Neural progenitor cell (in vitro differentiated cells): ENCODE results near the gene SEMA6B. TPM values are rescaled to one million over a fixed set of nuclear protein-coding genes. Genes with fewer than 3 reads are reported as not detected.
"Not testable (repeated sequence)": the region's sequence is repeated elsewhere in the genome, so short reads cannot be mapped to it uniquely, and the experiment has no call there.

Source experiments
- DNase-seq: peaks from one replicate; pipeline ENCODE4 v3.0.0-alpha.2; 2016; ENCODE audit warnings: low spot score
- H2AFZ ChIP-seq: fragments of 200-600 bp; sonication (generic); replicated peaks from 2 replicates; pipeline ENCODE4 v1.6.1; 2016; ENCODE audit warnings: antibody characterized with exemption
- H3F3A ChIP-seq: fragments of 200-600 bp; sonication (generic); 2 replicates; pipeline ENCODE4 v1.6.1; 2016; ENCODE audit warnings: antibody characterized with exemption, low read depth
- H3K27ac ChIP-seq: fragments of 200-600 bp; sonication (generic); 2 replicates; pipeline ENCODE4 v1.5.1; 2016; ENCODE audit warnings: mild to moderate bottlenecking
- H3K27me3 ChIP-seq: fragments of 200-600 bp; sonication (generic); 2 replicates; pipeline ENCODE4 v1.6.1; 2016; ENCODE audit warnings: mild to moderate bottlenecking, moderate library complexity
- H3K36me3 ChIP-seq: fragments of 200-600 bp; sonication (generic); 2 replicates; pipeline ENCODE4 v1.5.1; 2016
- H3K4me1 ChIP-seq: fragments of 200-600 bp; sonication (generic); 2 replicates; pipeline ENCODE4 v1.6.1; 2016; ENCODE audit warnings: mixed run types
- H3K4me2 ChIP-seq: fragments of 200-600 bp; sonication (generic); 2 replicates; pipeline ENCODE4 v1.6.1; 2016
- H3K4me3 ChIP-seq: fragments of 200-600 bp; sonication (generic); 2 replicates; pipeline ENCODE4 v1.5.1; 2016
- H3K79me2 ChIP-seq: fragments of 200-600 bp; sonication (generic); 2 replicates; pipeline ENCODE4 v1.6.1; 2016; ENCODE audit warnings: low read depth
- H3K9ac ChIP-seq: fragments of 200-600 bp; sonication (generic); 2 replicates; pipeline ENCODE4 v1.6.1; 2016
- H3K9me3 ChIP-seq: fragments of 200-600 bp; sonication (generic); 2 replicates; pipeline ENCODE4 v1.5.1; 2016; ENCODE audit warnings: low read depth
- H4K20me1 ChIP-seq: fragments of 200-600 bp; sonication (generic); 2 replicates; pipeline ENCODE4 v1.6.1; 2016; ENCODE audit warnings: low read depth
- H3K27ac Mint-ChIP-seq: 3 replicates; pipeline ENCODE4 v1.8.0; 2021; ENCODE audit warnings: mixed read lengths
- H3K27me3 Mint-ChIP-seq: 2 replicates; pipeline ENCODE4 v1.8.0; 2022; ENCODE audit warnings: low read depth, mild to moderate bottlenecking, inconsistent platforms, moderate library complexity, mixed read lengths; ENCODE audit not compliant: insufficient read depth
- H3K36me3 Mint-ChIP-seq: 3 replicates; pipeline ENCODE4 v1.8.0; 2021; ENCODE audit warnings: mixed read lengths
- H3K4me1 Mint-ChIP-seq: 3 replicates; pipeline ENCODE4 v1.8.0; 2021; ENCODE audit warnings: mixed read lengths
- H3K4me3 Mint-ChIP-seq: 3 replicates; pipeline ENCODE4 v1.8.0; 2021; ENCODE audit warnings: mild to moderate bottlenecking, moderate library complexity, mixed read lengths
- H3K9me3 Mint-ChIP-seq: 3 replicates; pipeline ENCODE4 v1.8.0; 2020; ENCODE audit warnings: mixed read lengths
- EZH2 ChIP-seq: fragments of 200-600 bp; sonication (generic); IDR thresholded peaks from 2 replicates; pipeline ENCODE4 v1.6.1; 2017; ENCODE audit warnings: antibody characterized with exemption, mild to moderate bottlenecking, moderate library complexity
- EZH2phosphoT487 ChIP-seq: fragments of 200-600 bp; sonication (generic); IDR thresholded peaks from 2 replicates; pipeline ENCODE4 v1.6.1; 2017; ENCODE audit warnings: antibody characterized with exemption
- total RNA-seq: library from RNA; depleted of rRNA; stranded (reverse); fragments of >200 nt; gene quantifications from 2 replicates; pipeline ENCODE4 v1.2.3, GENCODE V29; 2015; ENCODE audit warnings: low replicate concordance
- TF ChIP-seq, protein P1 (sequence below): fragments of 200-600 bp; sonication (generic); IDR thresholded peaks from 2 replicates; pipeline ENCODE4 v1.5.1; 2017; ENCODE audit warnings: antibody characterized with exemption, mild to moderate bottlenecking

Gene SEMA6B
- total RNA-seq, 1 donor from 2014 or later = 22.6 TPM

- H3K36me3 Mint-ChIP-seq = no peaks in the 10 kb centered on the region
- peaks cover 10% of the 10 kb centered on the region for H3K4me1 Mint-ChIP-seq
- H3K4me3 Mint-ChIP-seq = no peak overlapping the region
- Histone ChIP-seq H4K20me1 (peaks cover 6% of the 10 kb centered on the region), H3K79me2 (no peaks in the 10 kb centered on the region), H3F3A (no peaks in the 10 kb centered on the region), H3K36me3 (no peaks in the 10 kb centered on the region), H3K4me1 (peaks cover 7% of the 10 kb centered on the region), H3K4me2 (no peak overlapping the region), H2AFZ (no peak overlapping the region), H3K4me3 (no peak overlapping the region), H3K27ac (no peak overlapping the region), H3K9ac (no peak overlapping the region), H3K9me3 (no peaks in the 10 kb centered on the region), H3K27me3 (peaks cover 25% of the 10 kb centered on the region)
- no peak overlapping the region for H3K27ac Mint-ChIP-seq
- no peak for TF ChIP-seq EZH2phosphoT487
- TF ChIP-seq, protein P1, sequence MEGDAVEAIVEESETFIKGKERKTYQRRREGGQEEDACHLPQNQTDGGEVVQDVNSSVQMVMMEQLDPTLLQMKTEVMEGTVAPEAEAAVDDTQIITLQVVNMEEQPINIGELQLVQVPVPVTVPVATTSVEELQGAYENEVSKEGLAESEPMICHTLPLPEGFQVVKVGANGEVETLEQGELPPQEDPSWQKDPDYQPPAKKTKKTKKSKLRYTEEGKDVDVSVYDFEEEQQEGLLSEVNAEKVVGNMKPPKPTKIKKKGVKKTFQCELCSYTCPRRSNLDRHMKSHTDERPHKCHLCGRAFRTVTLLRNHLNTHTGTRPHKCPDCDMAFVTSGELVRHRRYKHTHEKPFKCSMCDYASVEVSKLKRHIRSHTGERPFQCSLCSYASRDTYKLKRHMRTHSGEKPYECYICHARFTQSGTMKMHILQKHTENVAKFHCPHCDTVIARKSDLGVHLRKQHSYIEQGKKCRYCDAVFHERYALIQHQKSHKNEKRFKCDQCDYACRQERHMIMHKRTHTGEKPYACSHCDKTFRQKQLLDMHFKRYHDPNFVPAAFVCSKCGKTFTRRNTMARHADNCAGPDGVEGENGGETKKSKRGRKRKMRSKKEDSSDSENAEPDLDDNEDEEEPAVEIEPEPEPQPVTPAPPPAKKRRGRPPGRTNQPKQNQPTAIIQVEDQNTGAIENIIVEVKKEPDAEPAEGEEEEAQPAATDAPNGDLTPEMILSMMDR = no peak
- no peak for TF ChIP-seq EZH2
- H3K9me3 Mint-ChIP-seq = no peaks in the 10 kb centered on the region
- no peak for DNase-seq
- H3K27me3 Mint-ChIP-seq = peaks cover 12% of the 10 kb centered on the region
Measured at GRCh38 chr19:4531562-4532165, 27.8 kb downstream of the SEMA6B start.

DNA sequence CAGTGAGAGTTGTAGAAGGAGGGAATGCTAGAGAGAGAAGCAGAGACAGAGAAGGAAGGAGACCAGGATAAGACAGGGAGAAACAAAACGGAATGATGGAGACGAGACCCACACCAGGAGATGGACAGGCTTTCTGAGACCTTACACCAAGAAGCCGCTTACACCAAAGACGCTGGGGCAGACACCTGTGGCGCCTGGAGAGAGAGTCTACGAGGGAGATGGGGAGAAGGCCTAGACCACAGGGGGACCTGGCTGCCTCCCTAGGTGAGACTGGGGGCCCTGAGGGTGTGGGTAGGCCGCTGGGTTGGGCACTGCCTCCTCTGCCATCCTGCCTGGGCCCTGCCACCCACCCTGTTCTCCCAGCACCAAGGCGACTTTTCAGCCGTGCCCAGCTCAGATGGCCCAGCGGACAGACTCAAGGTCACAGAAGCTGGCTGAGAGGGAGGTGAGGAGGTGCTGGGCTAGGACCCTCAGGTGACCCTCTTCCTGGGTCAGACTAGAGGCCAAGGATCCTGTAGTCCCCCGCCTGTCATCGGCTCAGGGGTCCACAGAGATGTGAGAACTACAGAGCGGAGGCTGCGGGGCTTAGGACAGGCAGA, 29.5 kb downstream of the SEMA6B start:
- Mint-ChIP-seq H3K9me3 (no peaks in the 10 kb centered on the region), H3K27ac (no peak overlapping the region), H3K4me3 (no peak overlapping the region), H3K27me3 (peaks cover 12% of the 10 kb centered on the region), H3K4me1 (peaks cover 4% of the 10 kb centered on the region), H3K36me3 (no peaks in the 10 kb centered on the region)
- H3K9me3 ChIP-seq = no peaks in the 10 kb centered on the region
- peaks cover 3% of the 10 kb centered on the region for H3K4me1 ChIP-seq
- H3K27me3 ChIP-seq = peaks cover 20% of the 10 kb centered on the region
- peaks cover 6% of the 10 kb centered on the region for H4K20me1 ChIP-seq
- H3K4me2 ChIP-seq = no peak overlapping the region
- no peak for DNase-seq
- H3K36me3 ChIP-seq = no peaks in the 10 kb centered on the region
- no peak overlapping the region for H3K9ac ChIP-seq
- H3F3A ChIP-seq = no peaks in the 10 kb centered on the region
- H3K27ac ChIP-seq = no peak overlapping the region
- TF ChIP-seq EZH2 = no peak
- TF ChIP-seq EZH2phosphoT487 = no peak
- TF ChIP-seq, protein P1 = no peak
- H3K4me3 ChIP-seq = no peak overlapping the region
- H2AFZ ChIP-seq = no peak overlapping the region
- no peaks in the 10 kb centered on the region for H3K79me2 ChIP-seq

DNA sequence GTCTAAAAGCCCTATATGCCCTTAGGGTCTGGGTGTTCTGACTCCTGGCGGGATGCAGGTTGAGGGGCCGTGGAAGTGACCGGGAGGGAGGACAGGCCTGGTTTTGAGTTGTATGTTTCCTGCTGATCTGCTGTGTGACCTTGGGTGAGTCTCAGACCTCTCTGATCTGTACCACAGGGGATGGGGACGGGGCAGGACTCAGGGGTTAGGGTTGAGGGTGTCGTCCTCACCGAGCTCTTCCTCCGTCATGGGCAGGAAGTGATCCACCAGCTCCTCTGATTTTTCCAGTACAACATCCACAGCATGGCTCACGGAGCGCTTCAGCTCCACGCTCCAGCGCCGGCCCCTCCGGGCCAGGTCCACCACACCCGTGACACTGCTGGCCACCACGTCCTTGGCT, 30.6 kb downstream of the SEMA6B start:
- Mint-ChIP-seq H3K4me1 (peaks cover 4% of the 10 kb centered on the region), H3K36me3 (no peaks in the 10 kb centered on the region), H3K4me3 (no peak overlapping the region), H3K27me3 (peaks cover 9% of the 10 kb centered on the region), H3K27ac (no peak overlapping the region), H3K9me3 (no peaks in the 10 kb centered on the region)
- no peak overlapping the region for H2AFZ ChIP-seq
- H3K4me2 ChIP-seq = no peak overlapping the region
- DNase-seq = no peak
- H3K27me3 ChIP-seq = peaks cover 9% of the 10 kb centered on the region
- H3K4me3 ChIP-seq = no peak overlapping the region
- H3K79me2 ChIP-seq = no peaks in the 10 kb centered on the region
- H3K27ac ChIP-seq = no peak overlapping the region
- H3K9ac ChIP-seq = no peak overlapping the region
- TF ChIP-seq, protein P1 = no peak
- no peak for TF ChIP-seq EZH2phosphoT487
- TF ChIP-seq EZH2 = no peak
- no peaks in the 10 kb centered on the region for H3K36me3 ChIP-seq
- no peaks in the 10 kb centered on the region for H3F3A ChIP-seq
- H3K4me1 ChIP-seq = no peaks in the 10 kb centered on the region
- H3K9me3 ChIP-seq = no peaks in the 10 kb centered on the region
- no peaks in the 10 kb centered on the region for H4K20me1 ChIP-seq

GRCh38 chr19:4527377-4527776, 32.1 kb downstream of the SEMA6B start:
- H3K4me3 ChIP-seq, H3K9me3 Mint-ChIP-seq, H3K9ac ChIP-seq, H4K20me1 ChIP-seq, H3K27me3 Mint-ChIP-seq, H3K27ac ChIP-seq, H3F3A ChIP-seq, H3K36me3 Mint-ChIP-seq, H3K4me1 Mint-ChIP-seq, H3K36me3 ChIP-seq, H3K4me2 ChIP-seq, H3K27me3 ChIP-seq, H3K79me2 ChIP-seq, H2AFZ ChIP-seq, H3K27ac Mint-ChIP-seq, H3K4me3 Mint-ChIP-seq, H3K9me3 ChIP-seq, H3K4me1 ChIP-seq, DNase-seq: not testable (repeated sequence)
